ENCODE measurements around the gene CLTCL1. TPM values are rescaled to one million over a fixed set of nuclear protein-coding genes. Genes with fewer than 3 reads are reported as not detected.

CLTCL1 gene
- total RNA-seq (2011; cell fraction: chromatin; rRNA removed; ENCODE audit: low replicate concordance), result 78.7 and 79.9 TPM in 2 replicates
- total RNA-seq (2011; cell fraction: nucleolus; rRNA removed), result 32.0 and 34.7 TPM in 2 replicates
- 23.7 and 38.1 TPM in 2 replicates for total RNA-seq (2011; cell fraction: nucleoplasm; rRNA removed)
- total RNA-seq (2014; rRNA removed), result 4.3 and 5.4 TPM in 2 replicates
- 4.2 and 4.6 TPM in 2 replicates for total RNA-seq (2014; rRNA removed; fragmentation: Illumina TruSeq; extraction: Trizol)
- total RNA-seq (2015; rRNA removed; fragmentation: Illumina TruSeq; extraction: Trizol), result 3.6 and 4.5 TPM in 2 replicates
- total RNA-seq (2021), result 8.5 and 8.8 TPM in 2 replicates
- polyA plus RNA-seq (2011; rRNA removed), result 11.7 and 17.0 TPM in 2 replicates
- 10.3 and 14.5 TPM in 2 replicates for polyA plus RNA-seq (2011; cell fraction: cytosol; rRNA removed)
- polyA plus RNA-seq (2011; cell fraction: nucleus; rRNA removed), result 41.1 and 49.0 TPM in 2 replicates
- polyA plus RNA-seq (2012), result 5.7 and 18.7 TPM in 2 replicates
- 4.3 and 5.0 TPM in 2 replicates for polyA plus RNA-seq (2014; fragmentation: Illumina TruSeq; extraction: Trizol)
- 1 to 10 TPM; 1.1 to 2.1 TPM for polyA plus RNA-seq (2014; fragmentation: Nextera tagmentation; extraction: Ambion mirVana)
- polyA plus RNA-seq (2014; rRNA removed), result 5.8 and 8.8 TPM in 2 replicates
- 25.0 and 27.6 TPM in 2 replicates for polyA minus RNA-seq (2011; rRNA and poly(A)+ RNA removed)
- 12.9 and 15.0 TPM in 2 replicates for polyA minus RNA-seq (2011; cell fraction: cytosol; rRNA and poly(A)+ RNA removed)
- 18.0 and 35.4 TPM in 2 replicates for polyA minus RNA-seq (2011; cell fraction: nucleus; rRNA and poly(A)+ RNA removed)
- Bru-seq, nascent RNA, result percentile 59 among the genes with signal in this experiment
- BruChase-seq, experiment 1, labeled RNA remaining after a 2-hour chase, result percentile 55 among the genes with signal in this experiment
- BruChase-seq, experiment 2, labeled RNA remaining after a 6-hour chase, result percentile 52 among the genes with signal in this experiment
- long read RNA-seq, experiment 1, partial matches to known transcripts, result 10 of 20 reads
- long read RNA-seq, experiment 1, other reads (novel, unspliced or antisense), result 10 of 20 reads
- long read RNA-seq, experiment 2, full-length matches to known transcripts, result 1 of 5 reads
- long read RNA-seq, experiment 2, partial matches to known transcripts, result 1 of 5 reads
- long read RNA-seq, experiment 2, other reads (novel, unspliced or antisense), result 3 of 5 reads
- long read RNA-seq, experiment 3, partial matches to known transcripts, result 2 of 3 reads
- long read RNA-seq, experiment 3, other reads (novel, unspliced or antisense), result 1 of 3 reads

DNA sequence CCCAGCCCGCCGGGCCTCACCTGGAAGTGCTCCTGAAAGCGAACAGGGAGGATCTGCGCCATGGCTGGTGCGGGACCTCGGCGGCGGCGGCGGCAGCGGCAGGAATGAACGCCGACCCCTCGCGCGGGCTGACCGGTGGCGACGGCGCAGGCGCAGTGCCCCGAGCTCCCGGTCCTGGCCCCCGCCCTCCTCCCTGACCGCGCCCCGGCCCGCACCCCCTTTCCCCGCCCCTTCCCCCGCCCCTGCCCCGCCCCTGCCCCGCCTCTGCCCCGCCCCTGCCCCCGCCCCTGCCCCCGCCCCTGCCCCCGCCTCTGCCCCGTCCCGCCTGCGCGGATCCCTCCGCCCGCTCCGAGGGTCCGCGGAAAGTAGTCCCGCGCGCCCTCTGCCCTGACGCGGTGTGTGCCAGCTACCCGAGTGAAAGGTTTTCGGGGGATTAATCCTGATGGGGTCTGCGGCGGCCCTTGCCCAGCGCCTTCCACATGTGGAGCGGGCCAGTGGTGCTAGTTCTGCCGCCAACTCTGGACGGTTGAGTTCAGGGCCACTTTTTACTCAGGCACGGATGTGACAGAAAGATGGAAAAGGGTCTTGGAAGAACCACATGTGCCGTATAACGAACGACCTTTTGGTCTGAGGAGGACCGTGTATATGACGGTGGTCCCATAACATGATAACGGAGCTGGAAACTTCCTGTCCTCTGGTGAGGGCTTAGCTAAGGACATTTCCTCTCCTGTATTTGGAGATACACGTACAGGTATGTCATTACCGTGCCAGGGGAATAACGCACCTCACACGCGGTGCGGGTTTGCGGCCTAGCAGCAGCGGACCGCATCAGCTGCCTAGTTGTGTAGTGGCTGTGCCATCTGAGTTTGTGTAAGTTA is at the start of gene CLTCL1:
TSS of gene CLTCL1 (minus strand) at position 140 of the 878 bp plus-strand sequence. CDS start at position 62, 78 bp downstream.
- DNase-seq (ENCODE audit: extremely low read depth in 1 of 4, low spot score in 3 of 4) (peak; percentile 94 to 100 (median 100)), ATAC-seq (peak; percentile 84), FAIRE-seq (peak; percentile 62)
- H3K9me3 ChIP-seq (replicated peaks; ENCODE audit: control insufficient read depth, insufficient read depth, low read depth, low read length), result no peaks in the 10 kb centered on the region
- H4K20me1 ChIP-seq (replicated peaks; ENCODE audit: control insufficient read depth, insufficient read depth, low read length), result peaks cover 18% of the 10 kb centered on the region
- peaks cover 34 to 35% of the 10 kb centered on the region in 2 experiments; a peak in 4 of 5 replicates for H3K27me3 ChIP-seq (ENCODE audit: control insufficient read depth in 2 of 2, insufficient read depth in 2 of 2, low read length in 2 of 2)
- H2AFZ ChIP-seq (ENCODE audit: low read depth, low read length), result peak within 1 kb of the TSS; percentile 99
- H3K4me3 ChIP-seq, result peak within 1 kb of the TSS; percentile 61
- ChIA-PET POLR2A (interaction anchor here (0.6 to 2.2 kb wide), 17 partner anchors 8 to 337 kb away, joined by 3 to 10 read pairs (median 4); partner anchors contain the start of gene C22orf39), CTCF (ENCODE audit: low intra/inter-chr PET ratio) (interaction anchor here (0.6 to 0.7 kb wide), 2 partner anchors 147 to 186 kb away, joined by 3 to 4 read pairs; no protein-coding TSS in a partner anchor)
- H3K4me2 ChIP-seq (ENCODE audit: insufficient read depth, low read length), result peak within 1 kb of the TSS; percentile 98
- peak within 1 kb of the TSS; percentile 82 to 91 for H3K9ac ChIP-seq (ENCODE audit: insufficient read depth in 1 of 2, low read depth in 2 of 2, low read length in 2 of 2)
- H3K79me2 ChIP-seq (ENCODE audit: control insufficient read depth, insufficient read depth, low read length), result no peaks in the 10 kb centered on the region
- intact Hi-C loops (cut with micrococcal nuclease), result loop anchor here (1.0 to 10.0 kb wide), 5 partner anchors 74 to 257 kb away; partner anchors contain the start of genes ESS2 and SLC25A1
- in situ Hi-C loops (cut with MboI), result no loop called here
- H3K36me3 ChIP-seq (ENCODE audit: control insufficient read depth, insufficient read depth, low read length), result no peaks in the 10 kb centered on the region
- WGBS (ENCODE audit: insufficient coverage, low coverage, missing lambda C conversion rate), result 4% methylated on average over 70 of the region's 74 CpGs
- TSS peak; percentile 96 for BruUV-seq (replicated peaks)
- H3K27ac ChIP-seq (ENCODE audit: extremely low read depth, low read depth, low read length), result peak within 1 kb of the TSS; percentile 67
- H3K4me1 ChIP-seq (replicated peaks in 1 of 2; ENCODE audit: control insufficient read depth in 2 of 2, insufficient read depth in 2 of 2, low read length in 2 of 2), result peaks cover 25% of the 10 kb centered on the region in 2 experiments; a peak in 4 of 5 replicates
- peaks cover 5% of the 10 kb centered on the region for H3K9me1 ChIP-seq (ENCODE audit: control insufficient read depth, insufficient read depth, low read length)
- TF ChIP-seq, protein P1, sequence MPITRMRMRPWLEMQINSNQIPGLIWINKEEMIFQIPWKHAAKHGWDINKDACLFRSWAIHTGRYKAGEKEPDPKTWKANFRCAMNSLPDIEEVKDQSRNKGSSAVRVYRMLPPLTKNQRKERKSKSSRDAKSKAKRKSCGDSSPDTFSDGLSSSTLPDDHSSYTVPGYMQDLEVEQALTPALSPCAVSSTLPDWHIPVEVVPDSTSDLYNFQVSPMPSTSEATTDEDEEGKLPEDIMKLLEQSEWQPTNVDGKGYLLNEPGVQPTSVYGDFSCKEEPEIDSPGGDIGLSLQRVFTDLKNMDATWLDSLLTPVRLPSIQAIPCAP (CRISPR knock-in tag; IDR thresholded peaks at IDR 0.05; ENCODE audit: borderline replicate concordance), result no peak
- TF ChIP-seq ZNF778 (CRISPR knock-in tag; IDR thresholded peaks at IDR 0.05) (no peak), NFIX (CRISPR knock-in tag; IDR thresholded peaks at IDR 0.05; ENCODE audit: low read depth) (peak; percentile 18; the same call in 1 of the 2 replicates), BRF1 (IDR thresholded peaks at IDR 0.05; ENCODE audit: borderline replicate concordance, extremely low read depth, insufficient read length) (no peak), ZNF253 (CRISPR knock-in tag; conservative IDR thresholded peaks at IDR 0.05) (no peak; the same call in 1 of the 2 replicates), MEIS2 (IDR thresholded peaks at IDR 0.05; ENCODE audit: partially characterized antibody) (peak; percentile 28), NFE2 (IDR thresholded peaks at IDR 0.05; ENCODE audit: low read depth) (no peak), RBM14 (IDR thresholded peaks at IDR 0.05; ENCODE audit: borderline replicate concordance, insufficient read depth, low read depth, low read length) (no peak)
- TF ChIP-seq, protein P2, sequence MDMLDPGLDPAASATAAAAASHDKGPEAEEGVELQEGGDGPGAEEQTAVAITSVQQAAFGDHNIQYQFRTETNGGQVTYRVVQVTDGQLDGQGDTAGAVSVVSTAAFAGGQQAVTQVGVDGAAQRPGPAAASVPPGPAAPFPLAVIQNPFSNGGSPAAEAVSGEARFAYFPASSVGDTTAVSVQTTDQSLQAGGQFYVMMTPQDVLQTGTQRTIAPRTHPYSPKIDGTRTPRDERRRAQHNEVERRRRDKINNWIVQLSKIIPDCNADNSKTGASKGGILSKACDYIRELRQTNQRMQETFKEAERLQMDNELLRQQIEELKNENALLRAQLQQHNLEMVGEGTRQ (CRISPR knock-in tag; IDR thresholded peaks at IDR 0.05), result no peak
- TF ChIP-seq, protein P3, sequence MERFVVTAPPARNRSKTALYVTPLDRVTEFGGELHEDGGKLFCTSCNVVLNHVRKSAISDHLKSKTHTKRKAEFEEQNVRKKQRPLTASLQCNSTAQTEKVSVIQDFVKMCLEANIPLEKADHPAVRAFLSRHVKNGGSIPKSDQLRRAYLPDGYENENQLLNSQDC (CRISPR knock-in tag; IDR thresholded peaks at IDR 0.05), result no peak; the same call in 1 of the 2 replicates
- TF ChIP-seq, protein P4, sequence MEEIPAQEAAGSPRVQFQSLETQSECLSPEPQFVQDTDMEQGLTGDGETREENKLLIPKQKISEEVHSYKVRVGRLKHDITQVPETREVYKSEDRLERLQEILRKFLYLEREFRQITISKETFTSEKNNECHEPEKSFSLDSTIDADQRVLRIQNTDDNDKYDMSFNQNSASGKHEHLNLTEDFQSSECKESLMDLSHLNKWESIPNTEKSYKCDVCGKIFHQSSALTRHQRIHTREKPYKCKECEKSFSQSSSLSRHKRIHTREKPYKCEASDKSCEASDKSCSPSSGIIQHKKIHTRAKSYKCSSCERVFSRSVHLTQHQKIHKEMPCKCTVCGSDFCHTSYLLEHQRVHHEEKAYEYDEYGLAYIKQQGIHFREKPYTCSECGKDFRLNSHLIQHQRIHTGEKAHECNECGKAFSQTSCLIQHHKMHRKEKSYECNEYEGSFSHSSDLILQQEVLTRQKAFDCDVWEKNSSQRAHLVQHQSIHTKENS (CRISPR knock-in tag; IDR thresholded peaks at IDR 0.05), result no peak
